Activated CD4-positive, alpha-beta T cell treated with anti-CD3 and anti-CD28 coated beads for 24 hours (primary cell): ENCODE results near the gene TUT1.
A peak's percentile ranks its signal among the peaks of the same experiment; 100 is the strongest.
"Not testable (repeated sequence)": the region's sequence is repeated elsewhere in the genome, so short reads cannot be mapped to it uniquely, and the experiment has no call there.

Source experiments
- DNase-seq, 2 donors: peaks; one replicate each; pipeline ENCODE4 v3.0.0-alpha.2; 2020; ENCODE audit warnings: low read depth in 2 of 2

The TUT1 gene

DNA sequence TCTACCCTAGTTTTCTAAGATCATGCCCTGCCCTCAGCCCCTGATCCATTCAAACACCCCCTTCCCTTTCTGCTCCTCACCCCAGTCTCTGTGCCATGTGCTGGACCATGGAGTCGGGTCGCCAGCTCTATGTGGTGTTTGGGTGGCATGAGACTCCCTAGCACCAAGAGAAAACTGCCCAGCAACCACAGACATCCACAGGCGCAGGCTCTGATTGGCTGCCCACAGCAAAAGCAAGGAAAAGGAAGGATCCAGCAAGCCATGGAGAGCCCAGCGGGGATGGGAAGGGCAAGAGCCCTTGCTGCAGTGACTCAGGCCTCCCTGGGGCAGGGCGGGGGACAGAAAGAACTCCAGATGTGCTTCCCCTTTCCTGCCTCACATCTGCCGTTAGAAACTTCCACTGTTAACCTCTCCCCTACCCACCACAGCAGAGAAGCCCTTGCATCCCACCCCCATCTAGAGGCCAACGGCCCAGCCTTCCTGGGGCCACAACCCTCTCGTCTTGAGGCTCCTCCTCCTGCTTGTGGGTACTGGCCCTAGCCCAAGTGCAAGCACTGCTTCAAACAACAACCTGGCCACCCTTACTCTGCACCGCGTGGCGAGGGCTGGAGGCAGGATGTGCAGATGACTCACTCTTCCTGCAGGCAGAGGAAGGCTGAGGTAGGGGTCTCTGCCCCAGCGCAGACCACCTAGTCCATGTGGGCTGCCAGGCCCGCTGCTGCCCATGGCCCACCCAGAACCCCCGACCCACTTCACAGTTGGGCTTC lies 35.0 kb downstream of the TUT1 start:
- DNase-seq: peak in 1 of 2 donors; percentile 62

DNA sequence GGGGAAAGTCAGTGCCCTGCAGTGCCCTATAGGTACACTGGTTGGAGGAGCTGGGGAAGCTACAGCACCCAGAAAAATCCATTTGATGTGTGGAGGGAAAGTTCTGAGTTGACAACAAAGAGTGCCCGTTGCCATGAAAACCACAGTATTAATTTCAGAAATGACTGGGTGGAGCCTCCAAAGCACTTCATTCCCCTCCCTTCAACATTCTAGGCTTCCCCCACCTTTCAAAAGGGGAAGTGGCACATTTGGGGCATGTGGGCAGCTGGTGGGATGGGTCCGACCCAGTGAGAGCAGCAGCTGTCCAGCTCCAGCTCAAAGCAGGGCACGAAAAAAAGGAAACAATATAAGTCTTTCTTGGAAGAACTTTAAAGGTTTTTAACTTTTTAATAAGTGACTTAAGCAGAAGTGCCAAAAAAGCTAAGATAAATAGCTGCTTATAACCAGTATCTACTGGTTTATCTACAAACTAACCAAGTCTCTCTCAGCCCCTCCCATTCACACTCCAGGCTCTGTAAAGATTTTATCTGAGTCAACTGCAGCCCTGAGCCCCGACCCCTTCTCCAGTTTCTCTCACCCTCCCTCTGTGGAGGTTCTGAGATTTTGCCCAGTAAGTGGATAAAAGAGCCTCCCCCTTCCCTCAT lies 35.7 kb downstream of the TUT1 start:
- DNase-seq: no peak

DNA sequence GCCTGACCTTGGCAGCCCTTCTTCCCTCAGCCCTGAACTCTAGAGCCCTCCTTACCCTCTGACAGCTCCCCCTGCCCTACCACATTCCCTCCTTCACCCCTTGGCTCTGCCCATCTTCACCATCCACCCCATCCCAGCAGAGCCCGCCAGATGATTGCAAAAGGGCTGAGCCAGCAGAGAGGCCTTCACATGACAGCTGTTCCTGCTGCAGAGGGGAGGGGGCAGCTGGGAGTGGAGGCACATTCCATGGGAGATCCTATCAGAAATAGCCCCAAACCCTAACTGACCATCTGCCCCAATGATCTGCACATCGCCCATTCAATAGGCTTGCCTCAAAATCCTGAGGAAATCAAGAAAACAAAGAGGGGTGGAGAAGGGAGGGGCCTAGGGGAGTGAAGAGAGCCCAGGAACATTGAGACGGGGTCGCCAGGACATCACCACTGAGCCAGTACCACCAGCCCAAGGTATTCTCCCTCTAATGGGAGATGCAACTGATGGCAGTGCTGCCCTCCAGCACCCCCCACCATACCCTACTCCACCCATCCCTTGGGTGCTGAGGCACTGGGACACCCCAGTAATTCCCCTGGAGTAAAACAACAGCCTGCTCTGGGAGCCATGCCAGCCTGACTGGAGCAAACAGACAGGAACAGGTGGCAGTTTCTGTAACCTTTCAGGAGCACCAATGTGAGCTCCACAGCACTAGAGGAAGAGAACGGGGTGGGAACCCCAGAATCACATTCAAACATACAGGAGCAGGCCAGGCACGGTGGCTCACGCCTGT lies 36.7 kb downstream of the TUT1 start:
- DNase-seq: no peak

DNA sequence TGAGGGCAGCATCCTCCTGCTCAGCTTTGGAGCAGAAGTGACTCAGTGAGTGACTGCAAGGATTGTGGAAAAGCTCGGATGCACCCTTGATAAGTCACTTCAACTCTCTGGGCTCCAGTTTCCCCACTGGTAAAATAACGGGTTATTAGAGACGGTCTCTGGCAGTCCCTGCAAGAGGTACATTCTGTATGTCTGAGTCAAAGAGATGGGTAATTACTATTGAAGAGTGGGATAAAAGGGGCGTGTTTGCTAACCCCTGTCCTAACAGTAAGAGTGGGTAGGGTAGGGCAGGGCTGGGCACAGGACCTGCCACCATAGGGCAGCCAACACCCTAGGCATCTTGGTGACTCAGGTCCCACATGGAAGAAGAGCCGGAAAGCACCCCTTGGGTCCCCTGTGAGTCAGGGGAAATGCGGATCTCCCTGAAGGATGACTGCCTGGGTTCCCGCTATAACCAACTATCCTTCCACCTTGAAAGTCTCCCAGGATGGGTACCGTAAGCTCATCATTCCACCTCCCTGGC lies 37.4 kb downstream of the TUT1 start:
- no peak for DNase-seq

DNA sequence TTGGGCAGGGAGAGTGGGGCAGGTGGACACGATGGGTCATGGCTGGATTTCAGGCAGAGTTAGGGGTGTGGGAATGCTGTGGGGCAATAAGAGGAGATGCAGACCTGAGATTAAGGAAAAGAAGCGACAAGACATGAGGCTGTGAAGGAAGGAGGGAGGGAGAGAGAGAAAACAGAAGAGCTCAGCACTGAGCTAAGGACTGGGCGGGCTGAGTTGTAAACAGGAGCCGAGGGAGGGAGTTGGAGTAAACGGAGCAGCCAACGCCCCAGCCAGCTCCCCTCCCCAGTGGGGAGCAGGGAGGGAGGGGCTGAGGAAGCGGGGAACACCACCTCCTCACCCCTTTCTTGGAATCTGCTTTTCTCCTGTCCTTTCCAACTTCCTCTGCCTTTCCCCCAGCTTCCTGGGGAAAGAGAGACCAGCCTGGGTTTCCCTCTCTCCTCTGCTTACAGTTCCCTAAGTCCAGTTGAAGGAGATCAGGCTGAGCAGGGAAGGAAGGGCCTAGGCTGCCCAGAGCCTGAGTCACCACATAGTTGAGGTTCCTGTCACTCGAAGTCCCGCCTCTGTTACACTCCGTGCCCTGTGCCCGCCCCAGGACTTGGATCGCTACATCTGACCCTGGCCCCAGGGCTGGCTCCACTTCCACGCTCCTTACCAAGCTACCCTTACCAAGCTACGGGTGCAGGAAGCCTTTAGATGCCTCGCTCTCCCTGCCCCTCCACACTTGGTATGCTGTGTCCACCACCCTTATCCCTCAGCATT lies 38.1 kb downstream of the TUT1 start:
- DNase-seq: no peak

DNA sequence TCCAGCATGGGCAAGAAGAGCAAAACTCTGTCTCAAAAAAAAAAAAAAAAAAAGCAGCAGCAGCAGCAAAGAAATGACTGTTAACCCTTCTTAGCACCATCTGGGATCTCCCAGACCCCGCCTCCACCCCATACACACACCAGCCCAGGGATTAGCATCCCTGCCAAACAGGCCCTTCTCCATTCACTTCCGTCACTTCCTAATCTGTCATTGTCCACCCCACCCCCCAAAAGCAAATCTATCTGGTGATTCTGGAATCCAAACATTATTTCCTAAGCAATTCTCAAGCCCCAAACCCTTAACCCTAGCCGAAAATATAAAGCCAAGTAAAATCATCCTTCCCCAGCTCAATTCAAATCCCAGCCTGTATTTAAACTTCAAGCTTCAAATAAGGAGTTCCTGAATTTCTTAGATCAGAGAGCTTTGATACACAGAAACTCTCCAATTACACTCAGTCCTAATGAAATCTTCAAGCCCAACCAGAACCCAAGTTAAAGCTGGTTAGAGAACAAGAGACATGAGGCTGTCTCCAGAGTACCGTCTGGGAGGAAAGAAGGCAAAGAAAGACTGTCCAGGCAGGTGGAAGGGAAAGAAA lies 38.7 kb downstream of the TUT1 start:
- DNase-seq: no peak

DNA sequence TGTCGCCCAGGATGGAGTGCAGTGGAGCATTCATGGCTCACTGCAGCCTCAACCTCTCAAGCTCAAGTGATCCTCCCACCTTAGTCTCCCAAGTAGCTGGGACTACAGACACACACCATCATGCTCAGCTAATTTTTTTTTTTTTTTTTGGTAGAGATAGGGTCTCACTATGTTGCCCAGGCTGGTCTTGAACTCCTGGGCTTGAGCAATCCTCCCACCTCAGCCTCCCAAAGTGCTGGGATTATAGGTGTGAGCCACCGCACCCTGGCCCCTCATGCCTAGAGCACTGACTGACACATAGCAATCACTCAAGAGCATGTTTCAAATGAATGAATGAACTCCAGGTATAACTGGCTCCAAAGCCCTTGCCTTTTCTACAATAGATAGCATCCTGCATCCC lies 40.8 kb downstream of the TUT1 start:
- not testable (repeated sequence) for DNase-seq

DNA sequence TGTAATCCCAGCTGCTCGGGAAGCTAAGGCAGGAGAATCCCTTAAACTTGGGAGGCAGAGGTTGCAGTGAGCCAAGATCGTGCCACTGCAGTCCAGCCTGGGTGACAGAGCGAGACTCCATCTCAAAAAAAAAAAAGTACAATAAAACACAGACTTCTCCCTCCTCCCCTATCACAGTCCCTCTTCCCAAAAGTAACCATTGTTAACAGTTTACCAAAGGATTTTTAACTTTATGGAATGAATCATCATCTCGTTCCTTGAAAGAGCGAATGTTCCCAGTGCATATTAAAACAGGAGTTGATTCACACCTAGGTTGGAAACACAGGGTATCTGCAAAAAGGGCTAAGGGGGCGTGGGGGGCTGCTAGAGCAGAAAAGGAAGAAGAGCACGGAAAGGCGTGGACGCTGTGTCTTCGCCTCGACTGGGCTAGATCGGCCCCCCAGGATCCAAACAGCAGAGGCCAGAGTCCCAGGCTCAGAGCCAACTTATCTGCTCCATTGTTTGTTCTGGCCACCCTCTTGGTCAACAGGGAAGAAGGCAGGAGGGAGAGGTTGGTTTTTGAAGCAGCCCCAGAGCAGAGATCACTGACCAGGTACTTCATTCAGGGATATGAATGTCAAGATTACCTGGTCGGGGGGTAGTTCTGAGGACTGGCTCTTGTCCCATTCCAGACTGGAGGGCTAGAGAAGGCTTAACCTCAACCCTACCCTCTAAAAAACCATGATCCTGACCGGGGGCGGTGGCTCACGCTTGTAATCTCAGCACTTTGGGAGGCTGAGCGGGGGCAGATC lies 42.6 kb downstream of the TUT1 start:
- DNase-seq: no peak

DNA sequence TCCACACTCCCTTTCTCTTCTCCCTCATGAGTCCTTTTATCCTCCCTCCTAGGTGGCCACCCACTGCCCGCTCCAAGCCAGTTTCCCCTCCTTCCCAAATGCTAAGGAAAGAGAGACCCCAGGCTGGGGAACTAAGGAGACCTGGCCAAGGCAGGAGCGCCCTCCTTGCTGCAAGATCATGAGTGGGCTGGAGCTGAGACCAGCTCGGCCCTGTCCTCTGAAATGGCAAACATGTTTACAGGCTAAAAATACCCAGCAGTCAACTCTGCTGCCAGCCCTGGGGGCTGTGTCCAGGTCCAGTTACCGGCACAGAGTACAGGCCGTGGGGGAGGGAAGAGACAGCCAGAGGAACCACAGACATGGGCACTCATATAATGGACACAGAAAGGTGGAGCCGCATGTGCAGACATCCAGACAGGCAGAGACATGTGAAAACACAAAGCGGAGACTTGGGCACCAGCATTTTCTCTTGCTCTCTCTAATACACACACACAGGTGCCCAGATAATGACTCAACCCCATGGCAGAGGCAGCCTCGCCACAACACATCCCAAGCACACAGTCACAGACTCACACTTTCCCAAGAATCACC lies 43.5 kb downstream of the TUT1 start:
- DNase-seq: no peak

DNA sequence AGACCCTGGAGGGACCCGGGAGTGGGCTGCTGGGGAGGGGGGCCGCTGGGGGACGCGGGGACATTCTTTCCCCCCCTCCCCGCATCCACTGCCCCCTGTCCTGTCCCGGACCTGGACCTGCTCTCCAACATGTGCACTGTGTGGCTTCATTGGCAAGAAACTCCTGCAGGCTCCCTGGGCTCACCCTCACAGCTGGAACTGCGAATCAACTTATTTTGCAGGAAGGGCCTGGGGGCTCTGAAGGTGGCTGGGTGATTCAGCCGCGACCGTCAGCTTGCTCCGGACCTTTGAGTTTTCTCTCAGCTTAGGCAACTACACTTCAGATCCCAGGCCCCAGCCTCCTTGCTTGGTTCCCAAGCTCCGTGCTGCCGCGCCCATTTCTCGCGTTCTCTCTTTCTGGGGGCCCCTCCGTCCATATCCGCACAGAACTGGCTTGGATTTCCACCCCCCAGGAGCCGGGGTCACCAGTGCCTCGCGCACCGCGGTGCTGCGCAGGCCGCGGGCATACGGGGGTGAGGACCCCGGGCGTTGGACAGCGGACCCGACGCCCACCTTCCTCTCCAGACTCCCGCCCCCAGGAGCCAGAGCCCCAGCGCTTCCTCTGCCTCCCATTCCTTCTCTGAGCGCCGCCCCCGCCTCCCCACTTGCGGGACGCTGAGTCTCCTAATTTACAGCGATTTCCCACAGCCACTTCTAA lies 44.2 kb downstream of the TUT1 start:
- no peak for DNase-seq

DNA sequence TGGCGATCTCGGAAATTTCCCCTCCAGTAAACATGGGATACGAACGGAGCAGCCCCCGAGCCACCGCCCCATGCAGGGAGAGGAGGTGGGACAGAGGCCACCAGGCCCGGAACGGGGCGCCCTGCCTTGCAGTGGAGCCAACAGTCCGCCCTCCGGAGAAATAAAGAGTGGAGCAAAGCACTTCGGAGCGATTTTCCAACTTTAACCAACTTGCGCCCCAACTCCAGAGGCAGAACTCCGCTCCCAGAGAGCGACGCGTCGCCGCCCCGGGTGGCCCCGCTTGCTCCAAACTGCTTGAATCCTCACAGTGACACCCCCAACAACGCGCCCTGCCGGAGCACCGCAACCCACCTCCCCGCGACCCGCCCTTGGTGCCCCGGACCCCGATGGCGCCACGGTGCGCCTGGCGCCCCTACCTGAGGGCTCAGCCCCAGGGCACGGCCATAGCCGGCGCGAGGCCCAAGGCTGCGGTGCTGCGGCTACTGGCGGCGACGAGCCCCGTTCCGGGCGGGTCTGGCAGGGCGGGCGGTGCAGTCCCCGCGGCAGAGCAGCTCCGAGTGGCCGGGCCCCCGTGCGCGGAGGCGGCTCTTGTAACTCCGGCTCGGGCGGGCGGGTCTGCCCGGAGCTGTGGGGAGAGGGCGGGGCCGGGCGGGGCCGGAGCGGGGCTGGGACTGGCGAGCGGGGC lies 44.9 kb downstream of the TUT1 start, which contains the start of gene AHNAK:
Gene AHNAK, minus strand, starts transcription at position 563 of the 685 bp plus-strand sequence. CDS start 10,708 bp downstream, outside the sequence.
- peak in 1 of 2 donors; percentile 57 for DNase-seq

DNA sequence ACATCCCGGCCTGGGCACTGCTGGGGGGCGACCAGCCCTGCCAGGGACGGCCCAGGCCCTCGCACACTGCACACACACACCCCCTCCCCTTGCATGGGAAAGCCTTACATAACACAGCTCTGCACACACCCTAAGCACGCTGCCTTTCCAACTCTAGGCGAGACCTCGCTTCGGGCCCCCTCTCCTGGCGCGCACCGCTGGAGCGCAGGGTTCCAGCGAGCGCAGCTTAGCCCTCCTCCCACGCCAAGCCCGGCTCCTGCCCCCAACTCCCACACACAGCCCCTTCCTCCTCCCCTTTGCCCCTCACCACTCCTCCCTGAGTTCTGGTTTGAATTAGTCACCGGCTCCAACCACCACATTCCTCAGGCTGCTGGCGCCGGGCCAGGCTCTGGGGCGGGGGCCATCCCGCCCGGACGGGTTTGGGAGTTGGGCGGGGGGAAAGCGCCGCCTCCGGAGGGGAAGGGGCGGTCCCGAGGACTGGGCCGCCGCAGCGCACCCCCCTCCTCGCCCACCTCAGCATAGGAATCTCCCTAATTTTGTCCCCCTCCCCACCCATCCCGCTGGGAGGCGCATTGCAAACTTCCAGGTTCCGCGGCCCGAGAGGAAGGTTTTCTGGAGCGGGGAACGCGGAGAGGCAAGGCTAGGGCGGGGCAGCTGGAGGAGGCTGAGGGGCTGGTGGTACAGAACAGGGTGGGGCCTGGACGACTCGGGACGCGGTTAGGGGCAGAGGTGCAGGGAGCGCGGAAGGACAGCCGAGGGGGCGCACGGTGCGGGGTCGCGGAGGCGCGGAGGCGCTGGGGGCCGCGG lies 45.7 kb downstream of the TUT1 start:
- DNase-seq: peak in 1 of 2 donors; percentile 56

DNA sequence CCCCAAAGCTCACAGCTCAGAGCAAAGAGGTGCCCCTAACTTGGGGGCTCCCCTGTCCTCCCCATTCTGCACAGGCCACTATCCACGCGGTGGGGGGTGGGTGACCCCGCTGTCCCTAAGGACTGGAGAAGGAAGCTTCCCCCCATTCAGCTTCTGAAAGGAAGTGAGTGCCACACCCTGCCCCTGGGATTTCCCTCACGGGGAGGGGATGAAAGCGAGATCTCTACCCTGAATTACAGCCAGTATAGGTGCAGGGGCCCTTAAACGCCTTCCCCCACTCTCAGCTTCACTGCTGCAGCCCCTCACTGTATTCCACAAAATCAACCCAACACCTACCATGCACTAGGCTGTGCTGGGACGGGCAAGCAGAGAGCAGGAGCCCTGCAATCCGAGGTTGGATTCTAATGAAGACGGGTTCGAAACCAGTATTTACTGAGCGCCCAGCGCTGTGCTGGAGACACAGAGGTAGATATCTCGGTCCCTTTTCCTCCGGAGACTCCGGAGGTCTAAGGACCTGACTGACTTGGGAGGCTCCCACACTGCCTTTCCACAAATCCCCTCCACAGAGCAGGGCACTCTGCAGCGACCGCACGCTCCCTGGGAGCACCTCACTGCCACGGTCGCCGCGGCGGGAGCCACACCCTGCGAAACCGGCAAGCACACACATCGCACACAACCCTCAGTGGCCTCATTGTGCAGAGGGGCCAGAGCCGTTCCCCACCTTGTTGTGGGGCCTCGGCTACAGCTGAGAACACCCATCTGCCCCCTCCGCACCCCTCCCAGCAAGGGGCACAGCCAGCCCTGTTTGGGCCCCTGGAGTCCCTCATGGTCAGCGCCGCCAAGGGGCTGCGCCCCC lies 46.5 kb downstream of the TUT1 start:
- no peak for DNase-seq

DNA sequence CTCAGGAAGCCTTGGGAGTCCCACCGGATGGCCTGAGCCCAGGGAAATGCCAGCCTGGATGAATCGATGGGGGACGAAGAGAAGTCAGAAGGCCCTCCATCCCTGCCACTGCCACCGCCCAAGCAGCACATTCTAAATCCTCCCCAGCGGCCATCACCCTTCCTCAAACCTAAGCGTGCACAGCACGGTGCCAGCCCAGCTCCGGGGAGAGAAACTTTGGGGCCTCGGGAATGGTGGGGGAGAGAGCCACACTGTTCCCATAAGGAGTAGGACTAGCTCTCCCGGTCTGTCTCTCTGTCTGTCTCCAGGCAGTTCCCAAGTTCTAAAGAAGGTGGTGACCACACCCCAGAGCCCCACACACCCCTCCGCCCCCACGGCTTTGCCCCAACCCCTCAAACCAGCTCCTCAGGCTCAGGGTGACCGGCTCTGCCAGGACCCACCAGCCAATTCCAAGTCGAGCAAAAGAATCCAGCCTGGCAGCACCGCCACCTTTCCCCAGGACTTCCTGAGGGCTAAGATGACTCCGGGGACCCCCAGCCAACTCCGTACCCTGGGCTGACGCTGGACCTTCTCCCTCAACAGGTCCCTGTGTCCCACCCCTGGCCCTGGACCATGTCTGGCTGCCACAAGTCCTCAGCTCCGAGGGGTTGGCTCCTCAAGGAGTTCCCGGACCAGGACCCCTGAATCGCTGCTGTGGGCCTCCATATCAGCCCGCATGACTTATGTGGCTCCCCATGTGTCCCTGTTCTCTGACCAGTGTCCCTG lies 47.5 kb downstream of the TUT1 start:
- no peak for DNase-seq

DNA sequence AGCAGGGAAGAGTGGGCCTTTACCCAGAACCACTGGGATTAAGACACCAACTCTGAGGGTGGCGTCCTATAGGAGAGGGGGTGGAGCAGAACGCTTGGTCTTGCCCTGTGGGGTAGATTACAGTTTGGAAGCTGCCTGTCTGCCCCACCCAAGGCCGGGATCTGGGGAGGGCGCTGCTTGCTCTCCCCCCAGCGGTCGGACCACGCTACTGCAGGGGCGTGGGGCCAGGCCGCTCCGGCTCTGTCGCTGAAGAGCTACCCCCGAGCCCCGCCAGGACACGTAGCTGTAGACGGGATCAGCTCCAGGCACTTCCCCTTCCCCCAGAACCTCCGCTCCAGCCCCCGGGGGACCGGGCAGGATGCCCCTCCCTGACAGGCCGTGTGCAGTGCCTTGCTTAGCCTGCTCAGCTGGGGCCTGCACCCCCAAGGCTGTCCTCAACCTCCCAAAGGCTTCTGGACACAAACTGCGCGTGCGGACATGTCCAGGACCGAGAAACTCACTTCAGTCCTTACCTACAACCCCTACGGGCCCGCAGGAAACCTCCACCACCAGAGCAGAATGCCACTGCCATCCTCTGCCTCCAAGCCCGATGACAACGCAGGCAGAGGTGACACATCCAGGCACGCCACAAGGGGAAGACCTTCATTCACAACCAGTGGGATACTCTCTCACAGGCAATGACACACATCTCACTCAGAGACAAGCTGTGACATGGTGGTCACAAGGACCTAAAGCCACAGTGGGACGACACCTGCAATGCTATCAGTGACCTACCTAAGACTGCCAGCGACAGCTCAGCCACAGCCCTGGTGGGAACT lies 48.4 kb downstream of the TUT1 start:
- peak; percentile 63 to 64 for DNase-seq
